ENCODE measurements around the gene ARF4. TPM values are rescaled to one million over a fixed set of nuclear protein-coding genes. Genes with fewer than 3 reads are reported as not detected.
A peak's percentile ranks its signal among the peaks of the same experiment; 100 is the strongest.

Gene ARF4
- total and polyA plus RNA-seq, 2 of the 4 experiments (the other 2 are of a cell fraction): 172 to 412 TPM

GRCh38 chr3:57544181-57545125 is 52.7 kb downstream of the ARF4 start, which contains the start of gene DNAH12:
Gene DNAH12 (minus strand): TSS chr3:57544344. CDS start chr3:57542870, 1,474 bp downstream.
- WGBS, 2 experiments (ENCODE audit: extremely low coverage in 2 of 2, insufficient read length in 1 of 2): no CpG with 5 or more reads among the region's 20 CpGs
- Histone ChIP-seq H3K4me1 (ENCODE audit: control insufficient read depth, insufficient read depth, low read length) (peaks cover 3% of the 10 kb centered on the region), H2BK20ac (ENCODE audit: low read depth, low read length) (no peak within 1 kb of the TSS), H3K56ac (ENCODE audit: extremely low read depth, insufficient read depth, low read length) (no peak within 1 kb of the TSS), H2BK5ac (ENCODE audit: low read depth, low read length, poor library complexity, severe bottlenecking) (no peak within 1 kb of the TSS), H3K18ac (ENCODE audit: low read depth, low read length) (no peak within 1 kb of the TSS), H3K4me2 (ENCODE audit: low read depth, low read length) (peak within 1 kb of the TSS; percentile 85), H4K8ac (ENCODE audit: low read depth in 2 of 2, low read length in 2 of 2) (no peak within 1 kb of the TSS), H3K23ac (ENCODE audit: low read depth, low read length) (no peak within 1 kb of the TSS), H2BK120ac (ENCODE audit: low read depth, low read length) (no peak within 1 kb of the TSS), H3K36me3 (ENCODE audit: control insufficient read depth, insufficient read depth, low read length) (no peaks in the 10 kb centered on the region), H2AK9ac (replicated peaks; ENCODE audit: low read depth, low read length, poor library complexity) (no peak within 1 kb of the TSS), H2AK5ac (ENCODE audit: low read depth, low read length) (no peak within 1 kb of the TSS), H3K4ac (ENCODE audit: low read depth, low read length) (no peak within 1 kb of the TSS), H3K27me3 (ENCODE audit: control insufficient read depth, insufficient read depth, low read length) (no peaks in the 10 kb centered on the region; the same call in 1 of the 2 replicates), H2BK15ac (ENCODE audit: low read depth, low read length) (no peak within 1 kb of the TSS), H3K9me1 (ENCODE audit: insufficient read depth, low read length) (no peaks in the 10 kb centered on the region), H2AFZ (replicated peaks; ENCODE audit: low read length, poor library complexity) (peak within 1 kb of the TSS; percentile 81), H3K14ac (replicated peaks; ENCODE audit: low read depth, low read length) (no peak within 1 kb of the TSS), H4K91ac (ENCODE audit: insufficient read depth, low read depth, low read length) (no peak within 1 kb of the TSS), H3K9ac (ENCODE audit: low read depth, low read length) (no peak within 1 kb of the TSS), H3K27ac (ENCODE audit: insufficient read depth, low read length) (no peak within 1 kb of the TSS), H3K9me3 (ENCODE audit: control insufficient read depth, insufficient read depth, low read length) (no peaks in the 10 kb centered on the region), H4K20me1 (ENCODE audit: insufficient read depth, low read length) (no peaks in the 10 kb centered on the region), H3K4me3 (ENCODE audit: insufficient read depth, low read depth, low read length) (peak within 1 kb of the TSS; percentile 15; the same call in 1 of the 2 replicates), H3K79me1 (ENCODE audit: low read depth in 1 of 2, low read length in 2 of 2) (no peaks in the 10 kb centered on the region), H4K5ac (ENCODE audit: low read depth, low read length) (no peak within 1 kb of the TSS)
- BruUV-seq (replicated peaks): no TSS peak
- ATAC-seq (ENCODE audit: low read depth): peak; percentile 54
- dilution Hi-C loops (cut with HindIII; ENCODE audit: low sequenced_read_pairs, unreplicated experiment): no loop called here
- ChIA-PET CTCF (no interaction called here), POLR2A (ENCODE audit: unreplicated experiment) (no interaction called here)
- DNase-seq: no peak
- intact Hi-C loops (cut with micrococcal nuclease): no loop called here
- TF ChIP-seq, protein P1, sequence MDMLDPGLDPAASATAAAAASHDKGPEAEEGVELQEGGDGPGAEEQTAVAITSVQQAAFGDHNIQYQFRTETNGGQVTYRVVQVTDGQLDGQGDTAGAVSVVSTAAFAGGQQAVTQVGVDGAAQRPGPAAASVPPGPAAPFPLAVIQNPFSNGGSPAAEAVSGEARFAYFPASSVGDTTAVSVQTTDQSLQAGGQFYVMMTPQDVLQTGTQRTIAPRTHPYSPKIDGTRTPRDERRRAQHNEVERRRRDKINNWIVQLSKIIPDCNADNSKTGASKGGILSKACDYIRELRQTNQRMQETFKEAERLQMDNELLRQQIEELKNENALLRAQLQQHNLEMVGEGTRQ (IDR thresholded peaks at IDR 0.05; ENCODE audit: low read depth, low read length): no peak
- TF ChIP-seq MAFK (IDR thresholded peaks at IDR 0.05; ENCODE audit: low read depth, low read length) (0 out of 2 replicates have a peak, but pooled peaks have one; percentile 18), RAD21 (IDR thresholded peaks at IDR 0.05; ENCODE audit: low read length) (no peak), FOS (IDR thresholded peaks at IDR 0.05; ENCODE audit: low read depth, low read length) (no peak)
- in situ Hi-C loops (cut with MboI; ENCODE audit: low sequenced_read_pairs): no loop called here

Measured in IMR-90 (cell line).